Uterus (tissue), 4 donors: ENCODE data around the gene YPEL2. TPM values are rescaled to one million over a fixed set of nuclear protein-coding genes. Genes with fewer than 3 reads are reported as not detected.
A peak's percentile ranks its signal among the peaks of the same experiment; 100 is the strongest.

ENCODE experiments used
- DNase-seq, 2 donors: peaks; one replicate each; pipeline ENCODE4 v3.0.0-alpha.2; 2019 to 2020
- H3K27ac ChIP-seq, 2 donors: fragments of 200-600 bp; sonication (generic); 1 replicate in 1 of 2; 2 replicates in 1 of 2; pipeline ENCODE4 v1.5.1; 2016 to 2018
- H3K27me3 ChIP-seq, 2 donors: fragments of 200-600 bp; sonication (generic); one replicate each; pipeline ENCODE4 v1.5.1; 2018 to 2019; ENCODE audit warnings: control low read depth in 1 of 2
- H3K36me3 ChIP-seq, 2 donors: fragments of 200-600 bp; sonication (generic); one replicate each; pipeline ENCODE4 v1.5.1; 2019; ENCODE audit warnings: control low read depth in 1 of 2
- H3K4me1 ChIP-seq, 2 donors: fragments of 200-600 bp; sonication (generic); one replicate each; pipeline ENCODE4 v1.5.1; 2018 to 2019; ENCODE audit warnings: control low read depth in 1 of 2
- H3K4me3 ChIP-seq, 2 donors: fragments of 200-600 bp; sonication (generic); 1 replicate in 1 of 2; 2 replicates in 1 of 2; pipeline ENCODE4 v1.5.1; 2018 to 2019; ENCODE audit warnings: mild to moderate bottlenecking in 1 of 2
- H3K9me3 ChIP-seq, 2 donors: fragments of 200-600 bp; sonication (generic); one replicate each; pipeline ENCODE4 v1.5.1; 2019; ENCODE audit warnings: control low read depth in 1 of 2
- CTCF ChIP-seq, 4 experiments: fragments of 200-600 bp in 2 of 4; fragments of 450-650 bp in 2 of 4; sonication (generic) in 2 of 4; IDR thresholded peaks; one replicate each; pipeline ENCODE4 v1.5.1; 2016 to 2019; ENCODE audit warnings: antibody characterized with exemption in 4 of 4, mild to moderate bottlenecking in 2 of 4, moderate library complexity in 1 of 4
- POLR2A ChIP-seq, 2 donors: fragments of 450-650 bp; IDR thresholded peaks; one replicate each; pipeline ENCODE4 v1.6.1; 2016; ENCODE audit warnings: antibody characterized with exemption in 2 of 2, mild to moderate bottlenecking in 1 of 2, moderate library complexity in 1 of 2
- intact Hi-C: fragments of 100-400 bp; cut with DNase I; formaldehyde crosslinking; loops from one replicate; pipeline ENCODE4 v1.15.1; 2023; ENCODE audit warnings: low total_unique reads
- total RNA-seq, 4 donors: library from RNA; depleted of rRNA in 3 of 4; stranded (reverse); fragments of >200 nt in 3 of 4; gene quantifications; one replicate each; pipeline versions ENCODE4 v1.1.0 to v1.2.4, GENCODE V29; 2014 to 2023
- donor health status: DM: yes; HTN: yes; CAD: no.

YPEL2 gene
- total RNA-seq, 4 donors from 2014 or later, result 21.2 to 91.7 (median 25.0) TPM

- Histone ChIP-seq H3K4me3 (no peak overlapping the region), H3K27me3 (no peaks in the 10 kb centered on the region), H3K27ac (no peak overlapping the region), H3K4me1 (peaks cover 5% of the 10 kb centered on the region in 2 donors), H3K9me3 (no peaks in the 10 kb centered on the region), H3K36me3 (no peaks in the 10 kb centered on the region)
- TF ChIP-seq POLR2A (IDR thresholded peaks at IDR 0.05) (no peak), CTCF (IDR thresholded peaks at IDR 0.05) (no peak)
- no peak for DNase-seq
- intact Hi-C loops, result no loop called here
Measured at GRCh38 chr17:59327981-59328290, 3.5 kb upstream of the YPEL2 start.

GRCh38 chr17:59328601-59329000 lies 2.9 kb upstream of the YPEL2 start:
- no peak for DNase-seq
- TF ChIP-seq POLR2A (IDR thresholded peaks at IDR 0.05), result no peak
- no peak for TF ChIP-seq CTCF (IDR thresholded peaks at IDR 0.05)
- H3K27me3 ChIP-seq, result no peaks in the 10 kb centered on the region
- peaks cover 5 to 11% of the 10 kb centered on the region in 2 donors for H3K4me1 ChIP-seq
- H3K36me3 ChIP-seq, result no peaks in the 10 kb centered on the region
- H3K27ac ChIP-seq, result peak overlapping the region; percentile 95 to 97
- no peak overlapping the region for H3K4me3 ChIP-seq
- H3K9me3 ChIP-seq, result no peaks in the 10 kb centered on the region
- intact Hi-C loops, result no loop called here

GRCh38 chr17:59329176-59330052 lies 2.0 kb upstream of the YPEL2 start:
- Histone ChIP-seq H3K4me1 (peaks cover 5 to 17% of the 10 kb centered on the region in 2 donors), H3K9me3 (no peaks in the 10 kb centered on the region), H3K27ac (peak overlapping the region; percentile 95 to 97), H3K27me3 (no peaks in the 10 kb centered on the region), H3K36me3 (no peaks in the 10 kb centered on the region), H3K4me3 (no peak overlapping the region)
- peak; percentile 60 to 73 for DNase-seq
- peak; percentile 87 to 93 (median 88) for TF ChIP-seq CTCF (IDR thresholded peaks at IDR 0.05)
- TF ChIP-seq POLR2A (IDR thresholded peaks at IDR 0.05), result no peak
- intact Hi-C loops, result loop anchor here (5.0 kb wide), 1 partner anchor 98 kb away; no protein-coding TSS in a partner anchor

GRCh38 chr17:59330053-59330942 lies 1.2 kb upstream of the YPEL2 start:
- peak; percentile 31 to 59 for DNase-seq
- Histone ChIP-seq H3K9me3 (no peaks in the 10 kb centered on the region), H3K4me3 (peak overlapping the region in 1 of 2 donors; percentile 6), H3K27ac (peak overlapping the region; percentile 95 to 97), H3K27me3 (no peaks in the 10 kb centered on the region), H3K36me3 (no peaks in the 10 kb centered on the region), H3K4me1 (peaks cover 5 to 17% of the 10 kb centered on the region in 2 donors)
- intact Hi-C loops, result loop anchor here (5.0 kb wide), 1 partner anchor 97 kb away; no protein-coding TSS in a partner anchor
- TF ChIP-seq CTCF (IDR thresholded peaks at IDR 0.05) (no peak), POLR2A (IDR thresholded peaks at IDR 0.05) (peak in 1 of 2 donors; percentile 41)
